ENCODE results near the gene COA3.

Gene COA3

GRCh38 chr17:42748908-42749798, 49.4 kb downstream of the COA3 start:
- H3K27me3 ChIP-seq (replicated peaks; ENCODE audit: control insufficient read depth, insufficient read depth, low read length): no peaks in the 10 kb centered on the region
- DNase-seq (ENCODE audit: extremely low read depth, insufficient read length): no peak
- no peak overlapping the region for H3K4me3 ChIP-seq (replicated peaks; ENCODE audit: low read depth, low read length)
- TF ChIP-seq CTCF (IDR thresholded peaks at IDR 0.05; ENCODE audit: insufficient read depth, low read length, poor library complexity, severe bottlenecking): no peak
- H3K36me3 ChIP-seq (ENCODE audit: control insufficient read depth, insufficient read depth, low read length): no peaks in the 10 kb centered on the region

- no peak for TF ChIP-seq CTCF (IDR thresholded peaks at IDR 0.05; ENCODE audit: insufficient read depth, low read length, poor library complexity, severe bottlenecking)
- H3K27me3 ChIP-seq (replicated peaks; ENCODE audit: control insufficient read depth, insufficient read depth, low read length): no peaks in the 10 kb centered on the region
These were observed 50.1 kb downstream of the COA3 start for GRCh38 chr17:42748202-42748907.

More at GRCh38 chr17:42748202-42748907, 50.1 kb downstream of the COA3 start:
- no peaks in the 10 kb centered on the region for H3K36me3 ChIP-seq (ENCODE audit: control insufficient read depth, insufficient read depth, low read length)
- DNase-seq (ENCODE audit: extremely low read depth, insufficient read length): no peak
- H3K4me3 ChIP-seq (replicated peaks; ENCODE audit: low read depth, low read length): no peak overlapping the region

Measured in GM06990 (cell line).